Activated naive CD4-positive, alpha-beta T cell treated with Interleukin-2 at 50 U/mL for 16 hours (primary cell): ENCODE data around the gene SLC27A3.
"Not testable (repeated sequence)": the region's sequence is repeated elsewhere in the genome, so short reads cannot be mapped to it uniquely, and the experiment has no call there.

Experiments used
- DNase-seq: peaks from one replicate; pipeline ENCODE4 v3.0.0-alpha.2; 2020

SLC27A3 gene

DNA sequence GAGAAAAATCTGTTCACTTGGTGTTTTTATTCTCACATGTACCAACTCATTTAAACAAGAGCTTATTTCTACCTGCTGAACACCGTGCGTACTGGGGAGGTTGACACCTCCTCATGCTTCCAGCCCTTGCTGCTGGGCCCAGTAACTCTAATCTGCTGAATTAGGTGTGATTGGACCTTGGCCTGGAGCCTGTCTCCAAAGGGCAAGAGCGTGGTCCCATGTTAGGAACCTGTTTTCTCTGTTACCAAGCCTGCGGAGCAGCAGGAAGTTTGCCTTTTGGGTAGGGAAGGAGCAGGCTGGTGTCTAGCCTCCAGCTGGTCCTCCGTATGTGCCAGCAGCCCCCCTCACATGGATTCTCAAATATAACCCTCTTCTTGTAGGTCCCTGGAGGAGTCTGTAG, 10.9 kb upstream of the SLC27A3 start:
- DNase-seq = no peak

DNA sequence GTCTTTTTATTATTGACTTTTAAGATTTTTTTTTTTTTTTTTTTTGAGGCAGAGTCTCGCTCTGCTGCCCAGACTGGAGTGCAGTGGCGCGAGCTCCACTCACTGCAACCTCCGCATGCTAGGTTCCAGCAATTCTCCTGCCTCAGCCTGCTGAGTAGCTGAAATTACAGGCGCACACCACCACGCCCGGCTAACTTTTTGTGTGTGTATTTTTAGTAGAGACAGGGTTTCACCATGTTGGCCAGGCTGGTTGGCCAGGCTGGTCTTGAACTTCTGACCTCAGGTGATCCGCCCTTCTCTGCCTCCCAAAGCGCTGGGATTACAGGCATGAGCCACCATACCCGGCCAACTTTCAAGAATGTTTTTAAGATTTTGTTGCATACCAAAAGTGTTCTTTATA, 8.5 kb upstream of the SLC27A3 start:
- DNase-seq = not testable (repeated sequence)

DNA sequence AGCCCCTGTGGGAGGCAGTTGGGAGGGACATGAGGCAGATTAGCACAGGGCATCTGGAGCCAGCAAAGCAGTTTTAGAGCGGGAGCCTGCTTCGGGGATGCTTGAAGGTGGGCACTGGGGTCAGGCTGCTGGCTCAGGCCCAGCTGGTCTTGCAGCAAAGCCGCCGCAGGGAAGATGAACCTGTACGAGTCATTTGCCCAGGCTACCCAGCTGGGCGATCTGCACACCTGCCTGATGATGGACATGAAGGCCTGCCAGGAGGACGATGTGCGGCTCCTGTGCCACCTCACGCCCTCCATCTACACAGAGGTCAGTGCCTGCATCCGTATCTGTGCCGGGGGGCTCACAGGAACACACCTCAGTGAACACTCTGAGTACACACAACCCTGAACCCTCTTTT, 7.7 kb upstream of the SLC27A3 start:
- DNase-seq = no peak

DNA sequence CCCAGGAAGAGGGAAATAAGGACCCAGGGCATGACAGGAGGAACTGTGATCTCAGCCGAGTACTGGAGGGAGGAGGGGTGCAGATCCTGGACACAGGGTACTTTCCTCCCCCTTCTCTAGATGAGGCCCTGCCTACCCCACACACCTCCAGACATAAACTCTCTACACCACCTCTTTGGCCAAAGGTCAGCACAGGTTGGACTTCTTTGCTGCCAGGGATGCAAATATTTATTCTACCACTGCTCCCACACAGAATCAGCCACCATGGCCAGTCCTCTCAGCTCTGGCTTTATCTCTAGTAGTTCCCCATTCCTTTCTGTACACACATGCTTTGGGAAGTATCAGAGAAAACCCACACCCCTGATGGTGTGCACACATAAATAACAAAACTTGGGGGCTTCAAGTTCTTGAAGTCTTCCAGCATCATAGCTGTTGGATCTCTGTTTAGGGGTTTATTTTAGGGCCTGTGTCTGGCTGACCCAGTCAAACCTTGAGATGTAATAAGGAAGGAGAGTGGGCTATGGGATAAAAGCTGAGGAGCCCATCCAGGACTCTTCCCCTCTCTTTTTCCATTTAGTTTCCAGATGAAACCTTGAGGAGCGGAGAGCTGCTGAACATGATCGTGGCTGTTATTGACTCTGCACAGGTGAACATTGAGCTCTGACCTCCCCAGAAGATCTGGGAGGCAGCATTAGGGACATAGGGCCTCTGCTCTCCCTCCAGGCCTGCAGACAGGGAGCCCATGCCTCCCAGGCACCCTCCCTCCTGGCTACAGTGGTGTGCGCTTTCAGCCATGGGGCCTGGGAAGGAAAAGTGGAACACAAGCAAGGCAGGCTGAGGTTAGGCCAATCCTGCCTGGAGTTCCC, 6.7 kb upstream of the SLC27A3 start:
- DNase-seq = no peak

DNA sequence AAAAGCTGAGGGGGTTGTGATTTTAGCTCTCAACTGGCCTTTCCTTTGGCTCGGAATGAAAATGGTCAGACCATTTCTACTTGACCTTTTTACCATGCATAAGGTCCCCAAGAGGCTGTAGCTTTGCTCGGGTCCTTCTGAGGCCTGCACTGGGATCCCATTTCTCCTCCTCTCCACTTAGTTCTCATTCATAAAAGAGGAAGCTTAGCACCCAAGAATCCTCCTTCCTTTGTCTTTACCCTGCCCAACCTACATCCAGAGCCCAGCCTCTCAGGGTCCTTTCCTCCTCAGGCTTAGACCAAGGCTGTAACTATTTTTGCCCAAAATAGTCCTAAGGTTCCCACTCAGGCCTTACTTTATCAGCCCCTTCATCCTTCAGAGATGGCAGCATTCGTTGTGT, 6.0 kb upstream of the SLC27A3 start:
- DNase-seq = no peak

DNA sequence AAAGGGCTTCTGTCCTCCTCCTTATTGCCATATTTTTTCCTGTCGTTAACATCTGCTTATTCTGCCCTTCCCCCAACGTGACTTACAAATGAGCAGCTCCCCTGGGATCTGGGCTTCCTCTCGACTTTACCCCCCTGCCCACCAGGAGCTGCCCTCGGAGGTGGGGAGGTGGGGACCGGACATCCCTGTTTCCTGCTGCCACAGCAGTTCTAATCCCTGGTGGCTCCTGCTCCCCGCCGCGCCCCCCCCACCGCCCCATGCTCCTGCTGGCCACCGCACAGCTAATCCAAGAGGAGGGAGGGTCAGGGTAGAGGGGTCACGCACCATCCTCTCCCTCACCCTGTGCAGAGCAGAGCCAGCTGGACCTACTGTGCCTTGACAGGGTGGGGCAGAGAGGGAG, 4.4 kb upstream of the SLC27A3 start:
- DNase-seq = no peak

DNA sequence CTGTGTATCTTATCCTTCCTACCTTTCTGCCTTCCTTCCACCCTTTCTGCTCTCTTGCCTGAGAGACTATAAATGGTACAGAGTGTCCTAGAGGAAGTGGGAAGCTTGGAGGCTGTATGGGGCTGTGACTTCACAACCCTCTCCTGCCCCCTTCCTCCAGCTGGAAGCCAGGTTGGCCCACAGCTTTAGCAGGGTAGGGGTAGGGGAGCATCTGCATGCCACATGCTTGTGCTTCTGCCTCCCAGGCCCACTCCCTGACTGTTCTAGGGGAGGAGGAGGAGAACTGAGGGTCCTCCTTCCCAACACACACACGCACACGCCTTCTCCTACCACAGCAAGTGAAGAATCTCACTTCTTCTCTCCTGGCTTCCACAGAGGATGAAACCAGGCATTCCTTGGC, 3.9 kb upstream of the SLC27A3 start:
- DNase-seq = no peak

DNA sequence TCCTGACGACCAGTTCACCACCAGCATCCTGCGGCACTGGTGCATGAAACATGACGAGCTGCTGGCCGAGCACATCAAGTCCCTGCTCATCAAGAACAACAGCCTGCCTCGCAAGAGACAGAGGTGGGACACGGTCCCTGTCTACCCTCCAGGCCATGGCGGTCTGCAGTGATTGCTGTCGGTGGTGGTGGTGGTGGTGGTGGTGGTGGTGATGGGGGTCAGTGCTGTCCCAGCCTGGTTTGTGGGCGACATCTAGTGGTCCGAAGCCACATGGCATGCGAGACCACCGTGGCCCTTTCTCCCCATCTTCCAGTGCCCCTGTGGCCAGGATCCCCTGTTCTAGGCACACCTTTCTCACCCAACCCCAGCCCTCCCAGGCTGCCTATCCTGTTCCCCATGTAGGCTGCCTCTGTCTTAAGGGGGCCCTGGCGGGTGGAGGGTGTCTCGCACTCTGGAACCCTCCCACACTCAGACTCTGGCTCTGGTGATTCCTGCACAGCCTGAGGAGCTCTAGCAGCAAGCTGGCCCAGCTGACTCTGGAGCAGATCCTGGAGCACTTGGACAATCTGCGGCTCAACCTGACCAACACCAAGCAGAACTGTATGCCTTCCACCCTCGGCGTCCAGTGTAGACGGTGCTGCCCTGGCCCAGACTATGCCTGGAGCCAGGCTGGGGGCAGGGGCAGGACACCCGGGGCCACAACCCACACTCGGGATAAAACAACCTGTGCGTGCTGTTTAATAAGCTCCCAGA, 3.2 kb upstream of the SLC27A3 start:
- no peak for DNase-seq

DNA sequence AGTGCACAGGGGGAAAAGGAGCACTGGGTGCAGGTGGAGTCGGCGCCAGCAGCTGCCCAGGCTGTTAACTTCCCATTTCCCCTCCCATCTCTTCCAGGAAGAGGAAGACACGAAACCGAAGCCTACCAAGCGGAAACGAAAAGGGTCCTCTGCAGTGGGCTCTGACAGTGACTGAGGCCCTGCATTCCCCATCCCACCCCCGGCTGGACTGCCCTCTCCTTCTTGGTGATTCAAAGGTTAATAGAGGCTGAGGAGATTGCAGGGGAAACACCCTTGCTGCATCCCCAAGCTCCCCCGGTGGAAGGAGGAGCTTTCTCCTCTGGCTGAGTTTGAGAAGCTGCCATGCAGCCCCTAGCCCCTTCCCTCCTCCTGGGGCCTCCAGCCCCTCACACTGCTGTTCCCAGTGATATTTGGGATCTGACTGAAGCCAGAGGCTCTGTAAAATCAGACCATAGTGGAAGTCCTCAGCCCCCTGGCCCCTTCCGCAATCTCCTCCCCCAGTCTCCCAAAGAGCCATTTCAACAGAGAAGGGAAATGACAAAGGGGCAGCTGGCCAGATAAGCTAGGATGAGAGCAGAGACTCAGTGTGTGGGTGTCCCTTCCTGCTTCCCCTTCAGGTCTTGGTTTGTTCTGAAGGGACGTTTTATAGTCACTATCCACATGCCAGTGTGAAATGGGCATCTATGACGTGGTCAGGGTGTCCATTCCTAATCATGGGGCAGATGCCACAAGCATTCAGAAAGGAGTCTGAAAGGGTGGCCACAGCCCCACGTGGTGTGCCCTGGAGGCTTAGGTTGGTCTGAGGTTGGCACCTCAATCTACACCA, 1.9 kb upstream of the SLC27A3 start:
- no peak for DNase-seq

DNA sequence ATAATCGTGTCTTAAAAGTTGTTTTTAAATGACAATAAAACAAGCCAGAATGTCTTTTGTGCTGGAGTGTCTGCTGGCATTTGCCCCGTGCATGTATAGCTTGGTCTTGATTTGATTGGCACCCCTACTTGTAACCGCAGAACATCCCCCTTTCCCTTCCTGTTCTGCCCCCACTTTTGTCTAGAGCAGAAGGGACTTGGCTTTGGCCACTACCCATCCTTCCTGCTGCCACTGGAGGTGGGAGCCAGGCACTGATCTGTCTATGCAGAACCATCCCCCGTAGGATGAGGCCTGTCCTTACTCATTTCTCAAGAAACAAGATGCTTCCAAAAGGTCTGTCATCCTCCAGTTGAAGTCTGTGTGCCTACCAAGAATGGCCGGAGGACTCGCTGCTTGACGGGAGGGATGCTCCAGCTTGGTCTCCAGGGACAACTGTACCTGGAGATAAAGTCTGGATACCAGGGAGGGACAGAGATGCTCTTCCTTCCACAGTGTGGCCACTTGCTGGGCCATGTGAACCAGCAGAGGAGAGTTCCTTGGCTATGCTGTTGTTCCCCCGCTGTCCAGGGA, 1.1 kb upstream of the SLC27A3 start:
- no peak for DNase-seq

DNA sequence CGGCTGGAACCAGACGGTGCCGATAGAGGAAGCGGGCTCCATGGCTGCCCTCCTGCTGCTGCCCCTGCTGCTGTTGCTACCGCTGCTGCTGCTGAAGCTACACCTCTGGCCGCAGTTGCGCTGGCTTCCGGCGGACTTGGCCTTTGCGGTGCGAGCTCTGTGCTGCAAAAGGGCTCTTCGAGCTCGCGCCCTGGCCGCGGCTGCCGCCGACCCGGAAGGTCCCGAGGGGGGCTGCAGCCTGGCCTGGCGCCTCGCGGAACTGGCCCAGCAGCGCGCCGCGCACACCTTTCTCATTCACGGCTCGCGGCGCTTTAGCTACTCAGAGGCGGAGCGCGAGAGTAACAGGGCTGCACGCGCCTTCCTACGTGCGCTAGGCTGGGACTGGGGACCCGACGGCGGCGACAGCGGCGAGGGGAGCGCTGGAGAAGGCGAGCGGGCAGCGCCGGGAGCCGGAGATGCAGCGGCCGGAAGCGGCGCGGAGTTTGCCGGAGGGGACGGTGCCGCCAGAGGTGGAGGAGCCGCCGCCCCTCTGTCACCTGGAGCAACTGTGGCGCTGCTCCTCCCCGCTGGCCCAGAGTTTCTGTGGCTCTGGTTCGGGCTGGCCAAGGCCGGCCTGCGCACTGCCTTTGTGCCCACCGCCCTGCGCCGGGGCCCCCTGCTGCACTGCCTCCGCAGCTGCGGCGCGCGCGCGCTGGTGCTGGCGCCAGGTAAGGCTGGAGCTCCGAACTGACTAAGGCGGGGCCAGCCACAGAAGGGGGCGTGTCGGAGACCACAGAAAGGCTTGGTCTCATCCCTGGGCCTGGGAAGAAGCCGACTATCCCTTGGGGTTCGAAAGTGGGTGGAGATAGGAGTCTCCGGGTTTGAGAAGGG, 486 bp downstream of the SLC27A3 start:
- DNase-seq = peak; percentile 65

DNA sequence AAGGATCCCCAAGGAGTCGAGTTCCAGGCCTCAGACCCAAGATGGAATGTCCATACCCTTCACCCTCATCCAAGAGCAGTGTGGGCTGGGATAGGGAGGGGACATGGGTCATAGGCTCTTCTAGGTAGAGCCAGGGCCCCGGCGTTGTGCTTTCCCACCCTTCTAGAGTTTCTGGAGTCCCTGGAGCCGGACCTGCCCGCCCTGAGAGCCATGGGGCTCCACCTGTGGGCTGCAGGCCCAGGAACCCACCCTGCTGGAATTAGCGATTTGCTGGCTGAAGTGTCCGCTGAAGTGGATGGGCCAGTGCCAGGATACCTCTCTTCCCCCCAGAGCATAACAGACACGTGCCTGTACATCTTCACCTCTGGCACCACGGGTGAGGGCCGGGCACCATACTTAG, 1.1 kb downstream of the SLC27A3 start:
- DNase-seq = no peak

DNA sequence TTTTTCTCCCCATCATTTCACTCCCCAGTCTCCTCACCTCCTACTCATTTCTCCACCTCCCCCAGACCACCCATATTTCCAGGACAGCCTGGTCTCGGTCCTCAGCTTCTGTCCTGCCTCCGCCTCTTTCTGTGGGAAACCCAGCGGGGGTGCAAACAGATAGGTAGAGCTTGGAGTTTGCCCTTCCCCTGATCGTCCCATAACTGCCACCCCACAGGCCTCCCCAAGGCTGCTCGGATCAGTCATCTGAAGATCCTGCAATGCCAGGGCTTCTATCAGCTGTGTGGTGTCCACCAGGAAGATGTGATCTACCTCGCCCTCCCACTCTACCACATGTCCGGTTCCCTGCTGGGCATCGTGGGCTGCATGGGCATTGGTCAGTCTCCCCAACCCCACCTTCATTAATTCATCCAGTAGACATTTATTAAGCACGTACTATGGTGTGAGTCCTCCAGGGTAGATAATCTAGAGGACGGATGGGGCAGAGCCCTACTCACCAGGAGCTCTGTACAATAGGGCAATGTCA, 1.7 kb downstream of the SLC27A3 start:
- no peak for DNase-seq

DNA sequence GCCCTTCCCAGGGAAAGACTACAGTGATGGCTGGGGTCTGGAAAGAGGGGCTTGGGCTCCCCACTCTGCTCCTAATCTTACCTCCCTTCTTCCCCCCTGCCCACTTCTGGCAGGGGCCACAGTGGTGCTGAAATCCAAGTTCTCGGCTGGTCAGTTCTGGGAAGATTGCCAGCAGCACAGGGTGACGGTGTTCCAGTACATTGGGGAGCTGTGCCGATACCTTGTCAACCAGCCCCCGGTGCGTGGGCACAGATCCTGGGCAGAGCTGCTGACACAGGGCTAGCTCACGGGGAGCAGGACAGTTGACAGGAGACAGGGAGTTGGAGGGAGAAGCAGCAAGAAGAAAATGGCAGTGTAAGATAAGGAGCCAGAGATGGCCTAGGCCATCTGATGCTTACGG, 2.4 kb downstream of the SLC27A3 start:
- no peak for DNase-seq

DNA sequence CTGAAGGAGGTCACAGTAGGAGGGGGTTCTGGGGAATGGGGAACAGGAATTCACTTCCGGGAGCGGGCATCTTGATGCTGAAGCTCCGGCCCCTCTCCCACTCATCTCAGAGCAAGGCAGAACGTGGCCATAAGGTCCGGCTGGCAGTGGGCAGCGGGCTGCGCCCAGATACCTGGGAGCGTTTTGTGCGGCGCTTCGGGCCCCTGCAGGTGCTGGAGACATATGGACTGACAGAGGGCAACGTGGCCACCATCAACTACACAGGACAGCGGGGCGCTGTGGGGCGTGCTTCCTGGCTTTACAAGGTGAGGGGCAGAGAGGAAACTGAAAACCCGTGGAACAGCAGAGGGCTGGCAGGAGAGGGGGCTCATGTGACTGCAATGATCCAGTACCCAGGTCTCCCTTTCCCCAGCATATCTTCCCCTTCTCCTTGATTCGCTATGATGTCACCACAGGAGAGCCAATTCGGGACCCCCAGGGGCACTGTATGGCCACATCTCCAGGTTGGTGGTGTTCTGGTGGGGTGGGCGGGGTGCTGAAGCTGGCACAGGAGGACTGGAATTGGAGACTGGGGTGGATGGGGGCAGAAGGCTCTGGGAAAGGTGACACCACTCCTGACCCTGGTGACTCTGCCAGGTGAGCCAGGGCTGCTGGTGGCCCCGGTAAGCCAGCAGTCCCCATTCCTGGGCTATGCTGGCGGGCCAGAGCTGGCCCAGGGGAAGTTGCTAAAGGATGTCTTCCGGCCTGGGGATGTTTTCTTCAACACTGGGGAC, 3.0 kb downstream of the SLC27A3 start:
- no peak for DNase-seq

DNA sequence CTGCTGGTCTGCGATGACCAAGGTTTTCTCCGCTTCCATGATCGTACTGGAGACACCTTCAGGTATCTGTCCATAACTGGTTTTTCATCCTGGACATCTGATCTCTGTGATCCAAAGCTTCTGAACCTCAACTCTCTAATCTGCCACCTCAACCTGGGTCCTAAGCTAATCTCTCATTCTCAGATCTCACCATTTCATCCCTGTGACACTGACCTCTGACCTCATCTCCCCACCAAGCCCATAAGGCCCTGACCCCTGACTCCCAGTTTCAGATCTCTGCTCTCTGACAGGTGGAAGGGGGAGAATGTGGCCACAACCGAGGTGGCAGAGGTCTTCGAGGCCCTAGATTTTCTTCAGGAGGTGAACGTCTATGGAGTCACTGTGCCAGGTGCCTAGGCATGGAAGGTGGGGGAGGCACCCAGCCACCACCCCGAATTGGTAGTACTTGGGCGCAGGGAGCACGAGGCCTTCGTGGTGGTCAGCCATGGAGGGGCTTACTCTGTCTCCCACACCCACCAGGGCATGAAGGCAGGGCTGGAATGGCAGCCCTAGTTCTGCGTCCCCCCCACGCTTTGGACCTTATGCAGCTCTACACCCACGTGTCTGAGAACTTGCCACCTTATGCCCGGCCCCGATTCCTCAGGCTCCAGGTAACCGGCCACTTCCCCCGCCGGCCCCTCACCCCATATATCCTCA, 3.8 kb downstream of the SLC27A3 start:
- no peak for DNase-seq

DNA sequence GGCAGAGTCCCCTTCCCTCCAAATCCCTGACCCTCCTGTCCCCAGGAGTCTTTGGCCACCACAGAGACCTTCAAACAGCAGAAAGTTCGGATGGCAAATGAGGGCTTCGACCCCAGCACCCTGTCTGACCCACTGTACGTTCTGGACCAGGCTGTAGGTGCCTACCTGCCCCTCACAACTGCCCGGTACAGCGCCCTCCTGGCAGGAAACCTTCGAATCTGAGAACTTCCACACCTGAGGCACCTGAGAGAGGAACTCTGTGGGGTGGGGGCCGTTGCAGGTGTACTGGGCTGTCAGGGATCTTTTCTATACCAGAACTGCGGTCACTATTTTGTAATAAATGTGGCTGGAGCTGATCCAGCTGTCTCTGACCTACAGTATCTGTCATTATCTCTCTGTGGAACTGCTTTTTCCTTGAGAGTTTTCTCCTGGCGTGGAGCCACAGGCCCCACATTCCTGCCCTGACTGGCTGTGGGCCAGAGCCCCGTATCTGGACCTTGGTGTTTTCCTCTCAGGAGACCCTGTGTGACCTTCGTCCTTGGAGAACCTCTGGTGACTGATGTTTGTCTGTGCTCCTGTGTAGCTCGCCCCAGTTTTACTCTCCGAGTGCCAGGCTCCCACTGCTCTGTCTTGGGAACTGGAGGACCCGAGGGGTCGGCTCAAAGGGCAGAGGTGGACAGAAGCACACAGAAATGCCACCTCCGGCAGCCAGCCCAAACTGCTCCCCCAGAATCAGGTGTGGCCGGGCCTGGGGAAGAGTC, 4.8 kb downstream of the SLC27A3 start:
- no peak for DNase-seq

DNA sequence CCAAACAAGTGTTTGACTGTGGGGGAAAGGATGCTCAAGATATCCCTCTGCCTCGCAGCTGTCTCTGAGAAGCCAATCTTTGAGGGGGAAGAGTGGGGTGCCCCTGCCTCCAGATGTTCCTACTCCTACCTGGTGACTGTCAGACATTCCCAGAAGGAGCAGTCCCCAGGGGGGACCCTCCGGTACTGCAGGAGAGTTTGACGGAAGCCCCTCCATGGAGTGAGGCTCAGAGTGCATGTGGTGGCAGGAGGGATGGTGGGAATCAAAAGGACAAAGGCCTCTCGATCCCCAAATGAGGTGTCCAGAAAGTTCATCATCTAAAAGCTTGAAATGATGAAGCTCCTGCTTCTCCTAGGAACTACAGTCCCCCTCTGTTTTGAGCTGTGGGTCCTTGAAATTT, 5.3 kb downstream of the SLC27A3 start:
- no peak for DNase-seq

DNA sequence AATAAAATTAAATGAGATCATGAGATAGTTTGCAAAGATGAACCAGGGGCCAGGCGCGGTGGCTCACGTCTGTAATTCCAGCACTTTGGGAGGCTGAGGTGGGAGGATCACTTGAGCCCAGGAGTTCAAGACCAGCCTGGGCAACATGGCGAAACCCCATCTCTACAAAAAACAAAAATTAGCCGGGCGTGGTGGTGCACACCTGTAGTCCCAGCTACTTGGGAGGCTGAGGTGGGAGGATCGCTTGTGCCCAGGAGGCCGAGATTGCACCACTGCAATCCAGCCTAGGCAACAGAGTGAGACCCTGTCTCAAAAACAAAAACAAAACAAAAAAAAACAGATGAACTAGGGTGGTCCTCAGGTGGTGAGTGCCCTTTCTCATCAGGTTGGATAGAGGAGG, 7.4 kb downstream of the SLC27A3 start:
- DNase-seq = not testable (repeated sequence)
